Forelimb muscle (tissue), 1 donor: ENCODE measurements around the gene PBX2. TPM values are rescaled to one million over a fixed set of nuclear protein-coding genes. Genes with fewer than 3 reads are reported as not detected.
"Not testable (repeated sequence)": the region's sequence is repeated elsewhere in the genome, so short reads cannot be mapped to it uniquely, and the experiment has no call there.

Experiments used
- DNase-seq: peaks from one replicate; pipeline ENCODE4 v3.0.0-alpha.2; 2013; ENCODE audit warnings: low read depth
- polyA plus RNA-seq: library from polyadenylated mRNA; unstranded; fragments of 120-200 nt; gene quantifications from one replicate; pipeline ENCODE4 v1.2.1, GENCODE V29; 2013; ENCODE audit not compliant: insufficient read length

The PBX2 gene
- polyA plus RNA-seq, 1 donor = 107 TPM

DNA sequence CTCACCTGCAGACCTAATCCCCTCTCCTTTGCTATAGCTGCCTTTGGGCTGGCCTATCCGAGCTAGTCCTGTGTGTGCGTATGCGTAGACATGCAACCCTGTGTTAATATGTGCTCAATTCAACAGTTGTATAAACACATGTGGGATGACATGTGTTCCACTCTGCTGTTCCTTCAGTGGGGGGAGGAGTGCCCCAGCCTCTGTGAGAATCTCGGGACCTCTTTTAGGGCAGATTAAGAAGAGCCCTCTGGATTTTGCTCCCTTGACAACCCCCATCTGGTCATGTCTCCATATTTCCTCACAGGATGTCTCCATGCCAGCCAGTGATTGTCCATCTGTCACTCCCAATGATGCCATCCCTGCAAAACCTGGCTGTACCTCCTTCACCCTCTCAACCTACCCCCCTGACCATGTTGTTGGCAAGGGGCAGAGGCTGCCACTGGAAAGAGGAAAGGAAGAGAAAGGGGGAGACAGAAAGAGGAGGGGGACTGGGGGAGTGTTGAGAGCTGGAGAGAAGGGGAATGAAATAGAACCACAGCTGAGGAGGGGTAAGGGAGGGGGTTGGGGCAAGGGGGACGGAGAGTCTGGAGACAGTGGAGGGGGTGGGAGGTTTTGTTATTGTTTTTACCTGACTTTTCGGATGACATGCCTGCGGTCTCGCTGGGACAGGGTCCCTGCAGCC, 38.7 kb downstream of the PBX2 start:
- DNase-seq = no peak

DNA sequence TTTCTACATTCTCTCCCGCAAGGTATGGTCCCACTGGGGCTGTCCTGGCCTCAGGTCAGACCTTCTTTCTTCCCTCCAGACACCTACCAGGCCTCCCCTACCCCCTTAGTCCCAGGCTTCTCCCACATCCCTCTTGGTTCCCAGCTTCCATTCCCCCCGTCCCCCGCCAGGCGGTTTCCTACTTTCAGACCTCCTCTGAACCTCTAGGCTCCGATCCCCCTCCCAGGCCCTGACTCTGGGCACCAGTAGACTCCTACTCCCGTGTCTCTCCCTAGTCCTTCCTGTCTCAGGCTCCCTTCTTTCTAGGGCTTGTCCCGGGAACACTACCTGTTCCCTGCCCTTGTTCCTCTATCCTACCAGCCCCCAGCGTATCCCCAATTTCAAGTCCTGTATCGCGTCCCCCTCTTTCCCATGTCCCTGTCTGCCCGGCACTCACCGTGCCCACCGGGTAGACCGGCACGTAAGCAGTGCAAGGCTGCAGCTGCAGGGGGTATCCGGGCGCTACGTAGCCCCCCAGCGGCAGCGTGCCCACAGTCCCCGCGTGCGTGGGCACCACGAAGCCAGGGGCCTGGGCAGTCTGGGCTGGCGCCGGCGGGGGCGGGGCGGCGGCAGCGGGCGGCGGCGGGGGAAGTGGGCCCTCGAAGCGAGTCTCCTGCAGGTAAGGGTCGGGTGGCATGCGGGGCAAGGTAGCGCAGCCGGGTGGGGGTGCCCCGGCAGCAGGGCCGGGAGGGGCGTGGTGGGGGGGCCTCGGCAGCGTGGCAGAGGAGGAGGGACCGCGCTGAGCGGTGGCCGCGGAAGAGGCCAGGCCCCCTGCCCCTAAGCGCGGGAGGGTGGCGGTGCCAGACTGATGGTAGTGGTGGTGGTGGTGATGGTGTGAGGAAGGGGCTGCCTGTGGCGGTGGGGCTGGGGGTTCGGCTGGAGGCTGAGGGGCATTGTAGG, 39.8 kb downstream of the PBX2 start:
- no peak for DNase-seq

DNA sequence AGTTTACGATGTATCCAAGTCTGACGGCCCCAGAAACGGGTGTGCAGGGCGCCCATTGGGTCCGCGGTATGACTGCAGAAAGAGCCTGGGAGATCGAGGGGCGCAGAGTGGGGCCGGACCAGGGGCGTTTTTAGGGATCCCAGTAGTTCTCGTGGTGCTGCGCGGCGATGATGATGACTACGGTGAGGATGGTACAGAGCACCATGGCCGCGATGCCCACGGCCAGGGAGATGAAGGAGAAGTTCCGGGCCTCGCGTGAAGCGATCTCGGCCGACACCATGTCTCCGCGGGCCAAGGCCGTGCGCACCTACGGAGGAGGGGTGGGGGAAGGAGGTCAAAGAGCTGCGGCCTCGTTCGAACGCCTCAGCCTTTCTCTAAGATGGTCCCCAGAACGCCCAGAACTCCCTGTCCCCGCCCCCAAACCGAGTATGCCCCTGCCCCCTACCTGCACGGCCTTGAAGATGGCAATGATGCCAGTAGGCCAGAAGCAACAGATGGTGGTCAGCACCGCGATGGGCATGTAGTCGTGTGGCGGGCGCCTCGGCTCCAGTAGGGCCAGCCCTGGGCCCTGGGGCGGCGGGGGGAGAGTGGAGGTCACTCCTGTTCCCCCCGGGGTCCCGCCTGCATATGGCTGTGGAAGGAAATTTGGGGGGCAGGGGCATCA, 40.8 kb downstream of the PBX2 start:
- DNase-seq = no peak

DNA sequence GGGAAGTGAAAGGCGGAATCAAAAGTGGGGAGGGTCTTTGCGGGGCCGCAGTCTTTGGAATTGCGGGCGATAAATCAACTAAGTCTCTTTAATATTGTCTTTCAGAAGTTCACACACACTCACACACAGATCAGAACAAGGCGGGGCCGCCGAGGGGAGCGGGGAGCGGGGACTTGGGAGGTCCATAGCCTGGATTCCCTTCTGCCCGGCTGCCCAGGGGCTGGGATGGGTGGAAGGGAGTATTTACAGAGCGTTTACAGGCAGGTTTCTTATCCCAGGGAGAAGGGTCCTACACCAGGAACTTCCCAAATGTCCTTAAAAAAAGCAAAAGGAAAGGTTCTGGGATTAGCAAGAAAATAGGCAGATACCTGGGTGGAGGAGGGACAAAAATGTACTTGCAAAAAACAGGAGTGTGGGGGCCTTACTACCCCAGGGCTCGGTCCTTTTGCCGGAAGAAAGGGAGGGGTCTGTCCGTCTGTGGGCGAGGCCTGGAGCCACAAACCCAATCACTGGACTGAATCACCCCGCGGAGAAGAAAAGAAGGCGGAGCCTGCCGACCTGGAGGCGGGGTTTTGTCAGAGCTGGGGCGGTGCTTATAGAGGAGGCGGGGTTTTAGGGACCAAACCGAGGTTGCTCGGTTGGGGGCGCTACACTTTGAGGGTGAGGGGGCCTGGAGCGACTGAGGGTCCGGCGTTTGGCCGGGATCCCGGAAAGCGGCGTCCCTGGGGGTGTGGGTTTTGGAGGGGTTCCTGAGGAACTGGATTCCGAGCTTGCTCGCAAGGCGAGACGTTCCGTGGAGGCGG, 41.5 kb downstream of the PBX2 start:
- DNase-seq = no peak

DNA sequence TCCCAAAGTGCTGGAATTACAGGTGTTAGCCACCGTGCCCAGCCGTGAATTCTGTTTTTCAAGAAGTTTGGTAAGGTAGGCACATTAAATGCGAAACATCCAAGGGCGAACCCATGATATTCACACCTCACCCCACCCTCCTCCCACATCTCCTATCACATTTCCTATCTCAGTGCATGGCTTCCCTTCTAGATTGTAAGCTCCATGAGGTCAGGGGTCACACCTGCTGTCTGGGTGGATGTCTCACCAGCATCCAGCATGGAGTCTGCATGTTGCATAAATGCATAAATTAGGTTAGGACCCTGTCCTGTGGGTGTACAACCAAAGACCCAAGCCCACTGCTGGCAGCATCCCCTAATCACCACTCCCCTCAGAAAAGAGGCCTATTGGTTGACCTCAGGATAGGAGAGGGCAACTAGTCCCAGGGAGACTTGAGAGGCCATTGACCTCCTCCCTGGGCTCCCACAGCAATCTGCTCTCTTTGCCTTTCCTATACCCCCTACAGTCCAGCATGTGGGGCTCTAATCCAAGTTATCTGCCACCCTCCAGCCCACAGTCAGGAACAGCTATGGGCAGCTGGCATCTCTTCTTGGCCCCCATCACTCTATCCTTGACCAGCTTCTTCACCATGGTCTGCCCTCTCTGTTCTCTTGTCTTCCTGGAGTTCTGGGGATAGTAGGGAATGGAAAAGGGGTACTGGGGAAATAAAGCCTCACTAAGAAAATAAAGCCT, 42.4 kb downstream of the PBX2 start:
- no peak for DNase-seq

DNA sequence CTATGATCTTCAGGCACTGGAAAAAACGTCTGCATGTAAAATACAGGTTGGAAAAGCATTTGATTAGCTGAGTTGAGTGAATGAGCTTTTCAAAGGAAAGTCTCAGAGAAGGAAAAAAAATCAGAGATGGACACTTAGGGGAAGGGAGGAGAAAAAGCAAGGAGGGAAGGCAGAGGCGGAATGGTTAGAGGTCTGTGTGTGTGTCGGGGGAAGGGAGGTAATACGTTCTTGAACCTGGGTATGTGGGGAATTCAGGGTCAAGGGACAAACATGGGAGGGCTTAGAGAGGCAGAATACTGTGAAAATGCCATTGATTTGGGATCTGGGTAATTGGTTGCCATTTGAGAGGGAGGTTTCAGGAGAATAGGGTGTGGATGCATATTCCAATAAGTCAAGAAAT, 43.3 kb downstream of the PBX2 start:
- DNase-seq = no peak

DNA sequence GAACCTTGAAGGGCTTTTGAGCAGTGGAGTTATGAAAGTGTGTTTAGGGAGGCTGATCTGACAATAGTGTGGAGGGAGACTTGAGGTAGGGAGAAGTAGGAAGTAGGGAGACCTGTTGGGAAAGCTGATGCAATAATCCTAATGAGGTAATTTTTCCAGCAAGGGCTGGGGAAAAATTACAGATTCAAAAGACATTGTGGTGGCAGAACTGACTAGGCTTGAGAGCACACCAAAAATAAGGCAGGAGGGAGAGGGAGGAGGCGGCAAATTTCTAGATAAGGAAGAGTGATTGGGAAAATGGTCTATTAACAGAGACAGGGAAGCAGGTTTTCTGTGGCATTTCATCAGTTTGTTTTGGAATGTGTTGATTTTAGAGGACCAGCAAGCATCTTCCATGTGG, 43.7 kb downstream of the PBX2 start:
- no peak for DNase-seq

DNA sequence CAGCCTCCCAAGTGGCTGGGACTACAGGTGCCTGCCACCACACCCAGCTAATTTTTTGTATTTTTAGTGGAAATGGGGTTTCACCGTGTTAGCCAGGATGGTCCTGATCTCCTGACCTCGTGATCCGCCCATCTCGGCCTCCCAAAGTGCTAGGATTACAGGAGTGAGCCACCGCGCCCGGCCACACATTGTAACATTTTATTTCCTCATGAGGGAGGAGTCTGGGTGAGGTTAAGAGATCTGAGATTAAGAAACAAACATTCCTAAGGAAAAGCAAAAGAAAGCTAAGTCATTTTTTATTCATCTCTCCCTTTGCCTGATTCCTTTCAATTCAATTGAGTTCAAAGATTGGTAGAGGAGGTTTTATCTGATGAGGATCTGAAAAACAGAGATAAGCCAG, 45.8 kb downstream of the PBX2 start:
- not testable (repeated sequence) for DNase-seq

DNA sequence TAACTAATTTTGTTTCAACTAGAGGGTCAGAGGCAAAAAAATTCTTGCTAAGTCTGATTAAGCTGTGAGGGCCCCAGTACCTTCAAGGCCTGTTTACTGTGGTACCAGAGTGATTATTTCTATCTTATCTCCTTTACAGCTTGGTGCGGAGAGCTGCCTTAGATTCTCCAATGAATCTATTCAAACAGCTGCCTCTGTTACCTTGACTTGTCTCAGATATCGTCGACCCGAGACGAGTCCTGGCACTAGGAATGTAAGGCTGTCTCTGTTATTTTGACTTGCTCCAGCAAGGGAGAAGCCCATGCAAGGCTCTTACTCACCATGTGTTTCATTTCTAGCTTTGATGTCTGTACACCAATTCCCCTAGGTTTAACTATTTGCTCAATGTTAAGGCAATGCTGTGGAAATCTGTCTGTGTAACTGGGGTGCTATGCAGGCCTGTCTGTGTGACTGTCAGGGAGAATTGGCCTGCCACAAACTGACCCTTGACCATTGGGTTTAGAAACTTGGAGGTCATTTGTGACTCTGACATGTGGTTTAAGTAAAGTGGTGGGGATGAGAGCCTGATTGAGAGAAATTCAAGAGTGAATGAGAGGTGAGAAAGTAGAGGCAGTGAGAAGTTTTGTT, 49.5 kb downstream of the PBX2 start:
- DNase-seq = no peak

DNA sequence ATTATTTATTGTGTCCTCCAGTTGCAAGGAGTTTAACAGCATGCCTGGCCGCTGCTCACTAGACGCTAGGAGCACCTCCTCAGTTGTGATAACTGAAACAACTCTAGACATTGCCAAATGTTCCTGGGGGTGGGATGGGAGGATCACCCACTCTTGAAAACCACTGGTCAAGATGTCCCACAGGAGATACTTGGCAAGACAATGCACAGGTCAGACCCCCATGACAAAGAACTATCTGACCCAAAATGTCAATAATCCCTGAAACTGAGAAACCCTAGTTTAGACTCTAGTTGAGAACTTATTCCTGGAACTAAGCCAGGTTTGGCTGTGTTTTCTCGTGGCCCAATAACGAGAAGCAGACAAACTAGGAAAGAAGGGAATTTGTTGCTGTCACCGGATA, 50.4 kb downstream of the PBX2 start:
- no peak for DNase-seq

DNA sequence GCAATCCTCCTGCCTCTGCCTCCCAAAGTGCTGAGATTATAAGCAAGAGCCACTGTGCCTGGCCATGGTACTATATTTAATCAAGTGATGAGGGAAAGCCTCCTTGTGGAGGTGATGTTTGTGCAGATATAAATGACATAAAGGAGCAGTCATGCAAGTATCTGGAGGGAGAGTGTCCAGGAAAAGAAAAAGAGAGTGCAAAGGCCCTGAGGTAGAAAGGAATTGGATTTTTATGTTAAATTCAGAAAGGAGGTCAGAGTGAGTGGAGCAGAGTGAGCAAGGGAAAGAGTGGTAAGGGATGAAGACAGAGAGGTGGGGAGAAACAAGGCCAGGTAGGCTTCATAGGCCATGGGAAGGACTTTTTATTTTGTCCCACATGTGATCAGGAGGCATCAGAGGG, 52.5 kb downstream of the PBX2 start:
- no peak for DNase-seq

Other genes starting within 250 kb of the PBX2 start
- 1.0 TPM for gene CFB, start 244.1 kb downstream of the PBX2 start, polyA plus RNA-seq
- 63.3 TPM for gene NELFE, start 231.2 kb downstream of the PBX2 start, polyA plus RNA-seq
- gene SKIC2, start 231.0 kb downstream of the PBX2 start, polyA plus RNA-seq = 27.0 TPM
- 16.9 TPM for gene DXO, start 218.1 kb downstream of the PBX2 start, polyA plus RNA-seq
- gene C4A, start 208.1 kb downstream of the PBX2 start, polyA plus RNA-seq = 19.3 TPM
- gene C4B, start 175.4 kb downstream of the PBX2 start, polyA plus RNA-seq = 22.1 TPM
- 1.0 TPM for gene CYP21A2, start 151.8 kb downstream of the PBX2 start, polyA plus RNA-seq
- 108 TPM for gene TNXB, start 80.9 kb downstream of the PBX2 start, polyA plus RNA-seq
- 42.4 TPM for gene ATF6B, start 62.0 kb downstream of the PBX2 start, polyA plus RNA-seq
- 3.5 TPM for gene FKBPL, start 59.9 kb downstream of the PBX2 start, polyA plus RNA-seq
- 1.3 TPM for gene PRRT1, start 38.3 kb downstream of the PBX2 start, polyA plus RNA-seq
- gene PPT2, start 36.1 kb downstream of the PBX2 start, polyA plus RNA-seq = 34.6 TPM
- 25.9 TPM for gene EGFL8, start 25.6 kb downstream of the PBX2 start, polyA plus RNA-seq
- gene AGPAT1, start 14.1 kb downstream of the PBX2 start, polyA plus RNA-seq = 57.3 TPM
- gene RNF5, start 11.8 kb downstream of the PBX2 start, polyA plus RNA-seq = 50.9 TPM
- gene AGER, start 5.9 kb downstream of the PBX2 start, polyA plus RNA-seq = 8.0 TPM
- gene GPSM3, start 2.4 kb upstream of the PBX2 start, polyA plus RNA-seq = 6.7 TPM
- 19.9 TPM for gene NOTCH4, start 33.9 kb upstream of the PBX2 start, polyA plus RNA-seq
- gene TSBP1, start 181.7 kb upstream of the PBX2 start, polyA plus RNA-seq = not detected
- 0.18 TPM for gene BTNL2, start 217.0 kb upstream of the PBX2 start, polyA plus RNA-seq
- gene HLA-DRA, start 249.7 kb upstream of the PBX2 start, polyA plus RNA-seq = 27.8 TPM